GM12801 (cell line): Measurements from ENCODE around the gene MICU1.

ENCODE experiments used
- TF ChIP-seq, protein P1 (sequence below): IDR thresholded peaks from one replicate; pipeline ENCODE4 v1.5.1; 2011; ENCODE audit warnings: control low read depth; ENCODE audit not compliant: insufficient read length; ENCODE audit errors: extremely low read depth

The MICU1 gene

DNA sequence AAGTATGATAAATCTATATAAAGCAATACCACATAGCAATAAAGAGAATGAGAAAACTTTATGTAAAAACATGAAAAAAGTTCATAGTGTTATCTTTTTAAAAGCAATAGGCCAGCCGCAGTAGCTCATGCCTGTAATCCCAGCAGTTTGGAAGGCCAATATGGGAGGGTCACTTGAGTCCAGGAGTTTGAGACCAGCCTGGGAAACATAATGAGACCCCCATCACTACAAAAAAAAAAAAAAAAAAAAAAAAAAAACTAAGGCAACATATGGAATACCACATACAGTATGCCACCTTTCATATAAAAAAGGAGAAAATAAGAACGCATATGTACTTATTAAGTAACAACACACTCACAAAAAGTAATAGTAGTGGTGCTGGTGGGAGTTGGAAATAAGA lies 52.8 kb downstream of the MICU1 start:
- TF ChIP-seq, protein P1, sequence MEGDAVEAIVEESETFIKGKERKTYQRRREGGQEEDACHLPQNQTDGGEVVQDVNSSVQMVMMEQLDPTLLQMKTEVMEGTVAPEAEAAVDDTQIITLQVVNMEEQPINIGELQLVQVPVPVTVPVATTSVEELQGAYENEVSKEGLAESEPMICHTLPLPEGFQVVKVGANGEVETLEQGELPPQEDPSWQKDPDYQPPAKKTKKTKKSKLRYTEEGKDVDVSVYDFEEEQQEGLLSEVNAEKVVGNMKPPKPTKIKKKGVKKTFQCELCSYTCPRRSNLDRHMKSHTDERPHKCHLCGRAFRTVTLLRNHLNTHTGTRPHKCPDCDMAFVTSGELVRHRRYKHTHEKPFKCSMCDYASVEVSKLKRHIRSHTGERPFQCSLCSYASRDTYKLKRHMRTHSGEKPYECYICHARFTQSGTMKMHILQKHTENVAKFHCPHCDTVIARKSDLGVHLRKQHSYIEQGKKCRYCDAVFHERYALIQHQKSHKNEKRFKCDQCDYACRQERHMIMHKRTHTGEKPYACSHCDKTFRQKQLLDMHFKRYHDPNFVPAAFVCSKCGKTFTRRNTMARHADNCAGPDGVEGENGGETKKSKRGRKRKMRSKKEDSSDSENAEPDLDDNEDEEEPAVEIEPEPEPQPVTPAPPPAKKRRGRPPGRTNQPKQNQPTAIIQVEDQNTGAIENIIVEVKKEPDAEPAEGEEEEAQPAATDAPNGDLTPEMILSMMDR = no peak

DNA sequence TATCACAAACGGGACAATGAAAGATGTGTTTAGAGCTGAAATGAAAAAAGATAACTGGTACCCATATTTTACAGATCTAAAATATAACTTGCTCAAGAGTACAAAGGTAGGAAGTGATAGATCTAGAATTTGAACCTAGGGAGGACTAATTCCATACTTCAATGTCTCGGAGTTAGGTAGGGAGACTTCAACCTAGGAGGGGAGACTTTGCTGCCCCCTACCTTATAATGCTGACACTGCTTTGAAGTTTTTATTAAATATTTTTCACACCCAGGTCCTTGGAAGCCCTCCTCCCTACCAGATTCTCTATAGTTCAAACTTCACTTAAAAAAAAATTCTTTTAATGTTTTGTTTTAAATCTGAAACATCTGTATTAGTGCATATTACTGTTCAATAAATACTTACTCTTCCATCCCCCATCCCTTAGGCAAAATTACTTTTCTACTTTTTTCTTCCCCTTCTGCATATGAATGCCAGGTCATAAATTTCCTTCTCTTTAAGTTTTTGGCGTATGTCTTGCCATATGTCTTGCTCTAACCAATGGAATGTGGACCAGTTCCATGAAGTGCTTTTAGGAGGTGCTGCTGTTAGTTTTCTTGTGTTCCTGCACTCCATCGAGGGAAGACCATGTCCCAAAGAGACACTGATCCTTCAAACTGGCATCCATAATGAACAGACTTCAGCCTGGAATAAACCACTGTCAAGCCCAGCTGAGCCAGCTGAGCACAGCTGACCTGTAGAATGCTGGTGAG lies 57.8 kb downstream of the MICU1 start:
- TF ChIP-seq, protein P1 = no peak

DNA sequence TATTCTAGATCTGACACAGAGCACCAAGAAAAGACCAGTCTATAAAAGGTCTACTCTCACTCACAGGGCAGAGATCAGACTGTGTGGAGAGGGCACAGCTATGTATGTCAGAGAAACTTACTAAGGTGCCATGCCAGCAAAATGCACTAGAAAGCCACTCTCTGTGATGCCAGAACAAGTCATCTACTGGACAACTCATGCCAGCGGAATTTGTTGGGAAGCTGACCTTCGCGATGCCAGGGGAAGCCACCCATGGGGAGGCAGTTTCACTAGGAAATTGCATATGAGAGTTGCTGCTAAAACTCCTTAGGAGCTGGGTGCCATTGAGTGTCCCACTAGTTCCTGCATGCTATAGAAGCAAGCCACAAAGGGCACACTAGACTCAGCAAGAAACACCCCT lies 58.5 kb downstream of the MICU1 start:
- TF ChIP-seq, protein P1 = no peak

DNA sequence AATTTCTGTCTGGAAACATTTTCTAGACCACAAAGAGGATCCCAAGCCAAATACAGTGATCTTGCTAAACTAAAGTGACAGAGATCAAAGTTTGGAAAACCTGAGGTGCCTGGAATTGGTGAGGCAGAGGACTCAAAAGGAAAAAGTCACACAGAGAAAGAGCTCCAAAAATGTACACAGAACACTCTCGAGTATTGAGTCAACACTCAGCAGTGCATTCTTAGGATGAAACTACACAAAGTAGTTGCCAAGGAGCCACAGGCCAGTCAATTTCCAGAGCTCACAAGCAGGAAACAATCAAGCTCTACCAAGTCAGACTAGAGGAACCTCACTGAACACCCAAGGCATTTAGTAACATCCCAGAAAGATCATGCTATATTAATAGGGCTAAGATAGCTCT lies 61.3 kb downstream of the MICU1 start:
- TF ChIP-seq, protein P1 = no peak

DNA sequence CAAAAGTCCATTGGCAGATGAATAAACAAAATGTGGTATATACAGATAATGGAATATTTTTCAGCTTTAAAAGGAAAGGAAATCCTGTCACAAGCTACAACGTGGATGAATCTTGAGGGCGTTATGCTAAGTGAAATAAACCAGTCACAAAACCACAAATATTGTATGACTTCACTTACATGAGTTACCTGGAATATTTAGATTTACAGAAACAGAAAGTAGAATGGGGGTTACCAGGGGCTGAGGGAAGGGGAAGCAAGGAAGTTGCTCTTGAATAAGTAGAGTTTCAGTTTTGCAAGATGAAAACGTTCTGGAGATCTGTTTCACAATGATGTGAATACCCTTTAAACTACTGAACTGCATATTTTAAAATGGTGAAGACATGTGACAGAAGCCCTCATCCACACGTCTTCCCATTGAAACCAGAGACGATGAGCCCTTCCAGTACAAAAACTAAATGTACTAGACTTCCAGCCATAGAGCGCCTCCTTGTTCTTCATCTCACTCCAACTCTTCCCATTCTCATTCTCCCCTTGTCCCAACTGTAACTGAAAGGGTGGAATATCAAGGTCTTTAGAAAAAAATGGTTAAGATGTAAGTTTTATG lies 62.4 kb downstream of the MICU1 start:
- TF ChIP-seq, protein P1 = no peak

DNA sequence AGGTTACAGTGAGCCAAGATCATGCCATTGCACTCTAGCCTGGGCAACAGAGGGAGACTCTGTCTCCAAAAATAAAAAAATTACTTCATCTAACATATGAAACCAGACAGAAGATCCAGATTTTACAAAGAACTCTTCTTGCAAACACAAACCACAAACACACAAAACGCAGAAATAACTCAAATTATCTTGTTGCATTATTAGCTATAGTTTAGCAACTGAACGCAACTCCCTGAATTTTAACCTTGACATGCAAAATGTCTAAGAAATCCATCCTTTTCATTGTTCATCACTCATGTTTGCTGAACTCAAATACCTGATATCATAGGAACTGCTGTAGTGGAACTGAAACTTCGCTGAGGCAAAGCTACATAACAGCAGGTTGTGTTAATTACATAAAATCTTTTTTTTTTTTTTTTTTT lies 64.1 kb downstream of the MICU1 start:
- TF ChIP-seq, protein P1 = no peak

DNA sequence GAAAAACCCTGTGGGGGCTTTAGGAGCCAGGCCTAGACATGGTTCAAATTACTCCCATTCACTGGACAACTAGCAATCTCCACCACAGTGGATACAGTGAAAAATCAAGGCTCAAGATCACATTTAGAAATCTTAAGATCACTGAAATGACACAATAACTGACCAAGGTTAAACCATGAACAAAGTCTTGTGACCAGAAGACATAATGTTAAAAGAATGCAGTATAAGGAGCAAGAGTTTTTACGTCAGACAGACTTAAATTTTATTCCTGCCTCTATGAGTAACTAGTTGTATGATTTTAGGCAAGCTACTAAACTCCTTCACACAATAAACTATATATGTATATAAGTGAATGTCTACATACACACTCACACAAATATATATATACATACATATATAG lies 68.5 kb downstream of the MICU1 start:
- TF ChIP-seq, protein P1 = no peak
